GF-D8 (cell line): Measurements from ENCODE around the gene TMEM214.
A peak's percentile ranks its signal among the peaks of the same experiment; 100 is the strongest.

Experiments used
- DNase-seq: peaks from one replicate; lab custom pipeline; 2025; lab: John Stamatoyannopoulos, UW

Gene TMEM214, protein sequence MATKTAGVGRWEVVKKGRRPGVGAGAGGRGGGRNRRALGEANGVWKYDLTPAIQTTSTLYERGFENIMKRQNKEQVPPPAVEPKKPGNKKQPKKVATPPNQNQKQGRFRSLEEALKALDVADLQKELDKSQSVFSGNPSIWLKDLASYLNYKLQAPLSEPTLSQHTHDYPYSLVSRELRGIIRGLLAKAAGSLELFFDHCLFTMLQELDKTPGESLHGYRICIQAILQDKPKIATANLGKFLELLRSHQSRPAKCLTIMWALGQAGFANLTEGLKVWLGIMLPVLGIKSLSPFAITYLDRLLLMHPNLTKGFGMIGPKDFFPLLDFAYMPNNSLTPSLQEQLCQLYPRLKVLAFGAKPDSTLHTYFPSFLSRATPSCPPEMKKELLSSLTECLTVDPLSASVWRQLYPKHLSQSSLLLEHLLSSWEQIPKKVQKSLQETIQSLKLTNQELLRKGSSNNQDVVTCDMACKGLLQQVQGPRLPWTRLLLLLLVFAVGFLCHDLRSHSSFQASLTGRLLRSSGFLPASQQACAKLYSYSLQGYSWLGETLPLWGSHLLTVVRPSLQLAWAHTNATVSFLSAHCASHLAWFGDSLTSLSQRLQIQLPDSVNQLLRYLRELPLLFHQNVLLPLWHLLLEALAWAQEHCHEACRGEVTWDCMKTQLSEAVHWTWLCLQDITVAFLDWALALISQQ

DNA sequence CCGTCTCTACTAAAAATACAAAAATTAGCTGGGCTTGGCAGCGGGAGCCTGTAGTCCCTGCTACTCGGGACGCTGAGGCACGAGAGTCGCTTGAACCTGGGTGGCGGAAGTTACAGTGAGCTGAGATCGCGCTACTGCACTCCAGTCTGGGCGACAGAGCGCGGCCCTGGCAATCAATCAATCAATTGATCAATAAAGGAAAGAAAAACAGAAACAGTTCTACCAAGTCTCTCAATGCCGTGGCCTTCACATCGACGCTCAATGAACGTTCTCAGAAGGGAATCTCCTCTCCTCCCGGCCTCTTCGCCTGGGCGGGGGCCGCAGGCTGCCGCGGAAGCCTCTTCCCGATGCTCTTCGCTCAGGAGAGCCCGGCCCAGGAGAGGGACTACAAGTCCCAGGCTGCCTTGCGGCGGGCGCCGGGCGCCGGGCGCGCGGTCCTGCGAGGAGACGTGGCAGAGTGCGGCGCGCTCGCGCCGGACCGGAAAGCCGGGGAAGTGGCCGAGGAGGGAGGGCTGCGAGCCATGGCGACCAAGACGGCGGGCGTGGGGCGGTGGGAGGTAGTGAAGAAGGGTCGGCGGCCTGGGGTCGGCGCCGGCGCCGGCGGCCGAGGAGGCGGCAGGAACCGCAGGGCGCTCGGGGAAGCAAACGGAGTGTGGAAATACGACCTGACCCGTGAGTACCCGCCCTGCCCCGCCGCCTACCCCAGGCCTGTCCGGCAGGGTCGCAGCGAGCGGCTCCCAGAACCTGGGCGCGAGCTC, at the start of gene TMEM214:
Gene TMEM214, plus strand, starts transcription at position 471 of the 758 bp plus-strand sequence. Its CDS starts 51 bp downstream, at position 522.
- peak; percentile 53 for DNase-seq

DNA sequence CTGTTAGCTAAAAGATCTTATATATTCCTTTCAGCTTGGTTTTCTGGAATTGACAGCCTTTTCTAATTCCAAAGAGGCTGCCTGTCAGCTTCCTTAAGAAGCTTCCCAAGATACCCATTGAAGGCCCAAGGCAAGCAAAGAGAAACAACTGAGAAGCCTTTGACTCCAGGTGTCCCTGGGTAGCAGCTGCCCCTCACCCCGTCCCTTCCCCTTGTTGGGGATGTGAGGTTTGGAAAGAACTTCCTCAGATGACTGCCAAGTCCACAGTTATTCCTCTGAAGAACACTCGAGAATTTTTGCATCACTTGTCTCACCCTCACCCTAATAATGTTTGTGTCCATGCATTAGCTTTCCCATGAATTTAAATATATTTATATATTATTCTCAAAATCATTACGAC, 49.0 kb upstream of the TMEM214 start:
- DNase-seq = no peak

DNA sequence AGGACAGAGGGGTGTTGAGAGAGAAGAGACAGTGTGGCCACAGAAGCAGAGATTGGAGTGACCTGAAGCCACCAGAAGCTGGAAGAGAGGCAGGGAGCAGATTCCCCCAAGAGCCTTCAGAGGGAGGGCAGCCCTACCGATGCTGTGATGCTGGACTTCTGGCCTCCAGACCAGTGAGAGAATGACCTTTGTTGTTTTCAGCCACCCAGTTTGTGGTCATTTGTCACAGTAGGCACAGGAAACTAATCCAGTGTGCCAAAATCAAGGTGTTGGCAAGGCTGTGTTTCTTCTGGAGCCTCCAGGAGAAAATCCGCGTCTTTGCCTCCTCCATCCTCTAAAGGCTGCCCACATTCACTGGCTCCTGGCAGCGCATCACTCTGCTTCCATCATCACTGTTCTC, 47.0 kb upstream of the TMEM214 start:
- DNase-seq = no peak

DNA sequence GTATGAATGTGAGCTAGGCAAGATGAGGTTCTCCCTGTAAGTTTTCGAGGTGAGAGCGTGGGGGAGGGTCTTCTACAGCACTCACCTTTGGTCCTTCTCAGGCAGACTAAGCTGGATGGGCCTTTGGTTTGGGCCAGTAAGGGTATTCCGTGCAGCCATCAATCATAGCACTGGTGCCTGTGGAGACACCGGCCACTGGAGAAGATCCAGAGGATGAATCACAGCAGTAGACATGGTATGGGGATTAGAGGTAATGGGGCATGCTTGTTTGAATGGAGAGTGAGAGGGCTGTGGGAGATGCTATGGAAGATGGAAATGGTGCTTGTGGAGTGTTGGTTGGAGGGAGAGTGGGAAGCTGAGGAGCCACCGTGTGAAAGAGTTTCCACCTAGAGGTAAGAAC, 46.2 kb upstream of the TMEM214 start:
- no peak for DNase-seq

DNA sequence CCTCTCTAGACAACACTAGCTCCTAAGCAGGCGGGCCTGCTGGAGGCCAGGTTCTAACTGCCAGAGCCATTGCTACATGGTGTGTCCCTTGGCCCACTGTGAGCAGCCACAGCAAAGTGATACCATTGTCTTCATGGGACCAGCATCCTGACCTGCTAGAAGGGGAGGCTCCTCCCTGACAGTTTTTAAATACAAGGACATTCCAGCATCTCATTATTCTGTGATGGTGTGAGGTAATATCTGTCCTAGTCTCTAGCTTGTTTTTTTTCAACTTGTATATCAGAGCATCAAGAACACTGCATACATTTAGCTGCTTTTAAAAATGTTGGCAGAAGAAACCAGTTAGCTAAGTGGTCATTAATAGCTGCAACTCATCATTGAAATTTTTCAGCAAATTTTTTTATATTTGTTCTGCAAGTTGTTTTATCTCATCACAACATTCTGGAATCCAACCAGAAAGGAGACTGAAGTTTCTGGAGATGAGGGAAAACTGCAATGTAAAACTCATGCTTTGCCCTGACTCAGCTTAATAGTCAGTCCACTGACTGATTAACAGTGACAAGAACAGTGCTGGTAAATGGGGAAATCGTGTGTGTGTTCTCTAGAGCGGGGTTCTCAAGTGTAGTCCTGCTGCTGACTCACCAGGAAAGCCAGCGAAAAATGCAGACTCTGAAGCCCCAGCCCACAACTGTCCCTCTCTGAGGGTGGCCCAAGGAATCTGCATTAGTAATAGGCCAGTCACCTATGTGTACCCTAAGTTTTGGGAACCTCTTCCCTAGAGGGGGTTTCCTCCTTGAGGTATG, 44.5 kb upstream of the TMEM214 start:
- DNase-seq = no peak

DNA sequence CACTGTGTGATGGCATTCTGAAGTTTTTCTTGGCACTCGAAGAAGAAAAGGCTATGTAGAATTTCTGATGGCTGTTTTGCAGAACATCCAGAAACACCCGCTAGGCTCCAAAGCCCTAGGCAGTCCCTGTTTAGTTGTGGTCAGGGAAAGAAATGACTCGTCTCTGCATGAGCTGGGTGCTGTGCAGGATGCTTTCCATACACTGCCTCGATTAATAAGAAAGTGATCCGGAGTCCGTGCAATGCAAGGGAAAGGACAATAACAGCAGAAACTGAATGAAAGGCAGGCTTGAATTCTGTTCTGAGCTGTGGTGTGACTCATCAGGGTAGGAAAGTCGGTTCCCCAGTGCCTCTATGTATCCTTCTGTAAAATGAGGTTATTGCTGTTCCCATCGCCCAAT, 43.6 kb upstream of the TMEM214 start:
- DNase-seq = no peak

DNA sequence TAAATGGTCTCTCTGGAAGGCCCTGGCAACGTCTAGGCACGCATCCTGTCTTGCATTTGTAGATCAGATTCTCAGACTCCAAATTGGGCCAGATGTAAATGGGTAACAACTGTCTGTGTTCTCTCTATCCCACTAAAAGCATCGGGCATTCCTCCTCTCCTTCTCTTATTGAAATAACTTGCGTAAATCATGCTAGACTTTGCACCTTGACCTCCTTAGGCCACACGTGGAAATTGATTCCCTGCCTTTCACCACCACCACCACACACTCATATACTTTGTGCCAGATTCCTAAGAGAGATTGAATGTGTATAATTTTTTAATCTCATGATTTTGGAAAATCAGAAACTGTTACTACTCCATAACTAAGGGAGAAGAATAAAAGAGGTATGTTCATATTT, 41.0 kb upstream of the TMEM214 start:
- DNase-seq = no peak

DNA sequence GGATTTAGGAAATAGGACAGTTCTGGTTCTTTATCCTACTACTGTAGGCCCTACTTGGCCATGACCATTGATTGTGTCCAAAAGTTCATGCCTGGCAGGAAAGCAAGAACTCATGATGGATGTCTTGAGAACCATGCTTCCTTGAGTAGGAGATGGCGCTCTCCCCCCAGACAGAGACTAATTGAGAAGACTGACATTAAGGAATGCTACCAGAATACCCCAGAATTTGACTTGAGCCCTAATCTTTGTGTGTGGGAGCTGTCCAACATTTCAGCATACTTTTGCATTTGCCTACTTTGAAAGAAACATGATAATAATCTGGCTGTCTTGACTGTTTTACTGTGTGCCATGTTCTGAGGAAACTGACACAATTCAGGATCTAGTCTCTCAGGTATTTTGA, 39.0 kb upstream of the TMEM214 start:
- DNase-seq = no peak

DNA sequence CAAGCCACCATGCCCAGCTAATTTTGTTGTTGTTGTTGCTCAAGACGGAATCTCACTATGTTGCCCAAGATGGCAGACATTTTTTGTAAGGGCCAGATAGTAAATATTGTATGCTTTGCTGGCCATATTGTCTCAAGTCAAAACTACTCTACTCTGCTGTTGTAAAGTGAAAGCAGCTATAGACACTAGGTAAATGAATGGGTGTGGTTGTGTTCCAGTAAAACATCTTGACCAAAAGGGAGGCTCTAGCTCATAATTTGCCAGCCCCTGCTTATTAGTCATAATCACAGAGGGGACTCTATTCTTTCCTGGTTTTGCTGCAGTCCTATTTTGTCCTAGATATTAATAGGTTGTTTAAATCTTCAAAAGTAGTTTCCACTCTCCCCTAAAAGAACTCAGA, 37.8 kb upstream of the TMEM214 start:
- no peak for DNase-seq

DNA sequence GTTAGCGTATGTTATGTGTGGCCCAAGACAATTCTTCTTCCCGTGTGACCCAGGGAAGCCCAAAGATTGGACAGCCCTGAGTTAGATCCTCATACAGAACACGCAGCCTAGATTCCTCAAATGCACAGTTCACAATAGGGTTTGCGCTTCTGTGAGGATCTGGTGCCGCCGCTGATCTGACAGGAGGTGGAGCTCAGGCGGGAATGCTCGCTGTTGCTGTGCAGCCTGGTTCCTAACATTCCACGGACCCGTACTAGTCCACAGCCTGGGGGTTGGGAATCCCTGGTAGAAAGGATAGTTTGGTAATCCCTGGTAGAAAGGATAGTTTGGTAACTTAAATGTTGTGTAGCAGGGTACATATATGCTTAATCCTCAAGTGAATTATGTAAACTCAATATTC, 35.4 kb upstream of the TMEM214 start:
- DNase-seq = no peak

DNA sequence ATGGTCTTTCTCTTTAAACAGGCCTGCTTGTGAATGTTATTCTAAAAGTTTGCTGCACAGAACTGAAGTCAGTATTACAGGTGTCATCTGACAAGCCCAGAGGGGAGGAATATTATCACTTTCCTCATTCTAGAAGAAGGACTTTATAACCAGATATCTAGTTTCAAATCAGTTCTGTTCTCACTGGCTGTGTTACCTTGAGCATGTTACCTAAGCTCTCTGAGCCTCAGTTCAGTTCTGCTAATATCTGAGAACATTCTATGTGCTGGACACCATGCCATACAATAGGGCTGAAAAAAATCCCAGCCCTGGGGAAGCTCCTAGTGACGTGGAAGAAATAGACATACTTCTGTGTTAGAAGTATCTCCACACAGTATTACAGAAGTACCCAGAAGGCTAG, 34.4 kb upstream of the TMEM214 start:
- DNase-seq = no peak

DNA sequence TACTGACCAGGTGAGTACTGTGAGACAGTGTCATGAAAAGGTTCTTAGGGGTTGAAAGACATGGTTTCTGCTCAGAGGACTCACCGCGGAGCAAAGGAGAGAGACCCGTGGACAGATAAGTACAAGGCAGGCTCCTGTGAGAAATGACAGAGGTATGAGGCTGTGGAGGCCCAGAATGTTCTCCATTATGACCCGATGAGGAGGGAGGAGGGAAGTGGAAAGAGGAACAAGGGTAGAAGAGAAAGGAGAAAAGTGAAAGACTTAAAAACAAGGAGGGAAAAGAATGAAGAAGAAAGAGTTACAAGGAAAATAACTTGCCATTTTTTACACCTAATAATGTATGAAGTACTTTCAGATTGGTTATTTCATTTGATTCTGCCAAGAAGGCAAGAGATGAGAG, 32.5 kb upstream of the TMEM214 start:
- DNase-seq = no peak

DNA sequence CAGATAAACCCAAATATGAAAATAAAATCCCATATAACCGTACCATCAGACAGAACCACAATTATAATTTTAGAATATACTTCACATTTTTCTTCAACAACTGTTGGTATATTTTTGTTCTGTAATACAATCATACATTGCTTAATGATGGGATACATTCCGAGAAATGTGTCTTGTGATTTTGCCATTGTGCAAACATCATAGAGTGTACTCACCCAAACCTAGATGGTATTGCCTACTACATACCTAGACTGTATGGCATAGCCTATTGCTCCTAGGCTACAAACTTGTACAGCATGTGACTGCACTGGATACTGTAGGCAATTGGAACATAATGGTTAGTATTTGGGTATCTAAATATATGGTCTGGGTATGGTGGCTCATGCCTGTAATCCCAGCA, 31.8 kb upstream of the TMEM214 start:
- no peak for DNase-seq

DNA sequence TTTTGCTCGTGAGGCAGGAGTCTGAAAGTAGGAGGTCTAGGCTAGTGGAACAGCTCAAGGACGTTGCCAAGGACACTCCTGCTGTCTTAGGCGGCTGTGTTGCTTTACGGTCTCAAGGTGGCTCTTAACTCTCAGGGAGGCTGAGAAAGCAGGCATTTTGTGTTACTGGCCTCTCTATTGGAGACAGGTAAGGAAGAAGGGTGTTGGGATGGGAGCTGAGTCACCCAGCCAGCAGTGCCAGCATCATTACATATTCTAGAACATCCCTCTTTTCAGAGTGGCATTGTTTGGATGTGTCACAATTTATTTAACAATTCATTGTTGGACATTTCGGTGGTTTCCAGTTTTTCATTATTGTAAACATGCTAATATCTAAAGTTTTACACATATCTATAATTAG, 30.8 kb upstream of the TMEM214 start:
- no peak for DNase-seq

DNA sequence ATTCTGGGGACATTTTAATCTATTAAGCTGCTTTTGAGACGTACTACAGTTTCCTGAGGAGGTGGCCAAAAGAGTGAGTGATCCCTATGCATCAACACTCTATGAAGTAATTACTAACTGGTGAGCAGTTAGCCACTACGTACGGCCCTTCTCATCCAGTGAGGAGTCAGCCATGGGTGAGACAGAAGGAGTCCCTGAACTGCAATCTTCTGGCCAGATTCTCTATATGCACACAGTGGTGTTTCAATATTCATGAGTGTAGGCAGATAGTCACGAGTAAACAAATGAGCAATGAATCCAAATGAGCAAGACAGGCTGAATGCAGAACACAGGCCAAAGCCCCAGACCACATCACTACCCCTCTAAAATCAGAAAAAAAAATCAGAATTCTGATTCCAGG, 29.8 kb upstream of the TMEM214 start:
- no peak for DNase-seq

DNA sequence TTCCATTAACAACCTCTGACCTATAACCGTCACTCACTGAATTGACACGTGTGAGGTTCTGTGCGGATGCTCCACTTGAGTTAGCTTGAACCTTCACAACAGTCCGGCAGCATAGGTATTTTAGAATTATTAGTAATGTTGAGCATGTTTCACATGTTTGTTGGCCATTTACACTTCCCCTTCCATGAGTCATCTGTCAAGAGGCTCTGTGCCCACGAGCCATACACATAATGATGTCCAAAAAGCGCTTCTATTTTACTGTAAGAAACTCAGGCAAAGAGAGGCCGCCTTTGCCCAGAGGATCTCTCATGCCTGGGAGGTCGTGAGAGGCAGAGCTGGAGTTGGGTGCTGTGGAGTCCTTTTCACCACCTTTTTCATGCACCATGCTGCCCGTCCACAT, 28.9 kb upstream of the TMEM214 start:
- DNase-seq = no peak

DNA sequence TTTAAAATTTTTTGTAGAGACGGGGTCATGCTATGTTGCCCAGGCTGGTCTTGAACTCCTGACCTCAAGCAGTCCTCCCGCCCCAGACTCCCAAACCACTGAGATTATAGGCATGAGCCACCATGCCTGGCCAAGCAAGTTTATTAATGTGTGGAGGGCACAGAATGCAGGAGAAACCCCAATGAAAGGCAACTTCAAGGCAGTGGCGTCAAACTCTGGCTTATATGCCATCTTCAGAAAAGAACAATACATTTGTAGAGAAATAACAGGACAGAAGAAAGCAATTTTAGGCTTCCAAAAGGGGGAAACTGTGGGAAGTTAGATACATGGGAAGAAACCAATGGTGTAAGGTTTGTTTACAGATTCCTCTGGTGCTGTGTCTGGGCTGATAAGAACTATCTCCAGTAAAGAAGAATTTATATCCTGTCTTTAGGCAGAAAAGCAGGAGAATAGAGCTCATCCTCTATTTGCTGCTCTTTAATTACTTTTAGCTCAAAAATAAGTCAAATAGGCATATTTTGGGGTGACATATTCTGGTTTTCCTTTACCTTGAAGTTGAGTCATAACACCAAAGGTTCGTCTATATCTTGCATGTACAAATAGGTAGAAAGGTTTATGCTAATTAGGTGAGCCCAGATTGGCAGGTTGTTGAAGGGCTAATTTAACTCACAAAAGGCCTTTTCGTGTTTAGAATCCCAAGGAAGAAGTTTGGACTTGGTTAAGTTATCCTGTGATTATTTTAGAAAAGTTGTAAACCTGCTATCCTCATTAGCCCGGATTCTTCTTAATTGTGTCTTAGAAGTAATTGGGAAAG, 26.0 kb upstream of the TMEM214 start:
- no peak for DNase-seq

DNA sequence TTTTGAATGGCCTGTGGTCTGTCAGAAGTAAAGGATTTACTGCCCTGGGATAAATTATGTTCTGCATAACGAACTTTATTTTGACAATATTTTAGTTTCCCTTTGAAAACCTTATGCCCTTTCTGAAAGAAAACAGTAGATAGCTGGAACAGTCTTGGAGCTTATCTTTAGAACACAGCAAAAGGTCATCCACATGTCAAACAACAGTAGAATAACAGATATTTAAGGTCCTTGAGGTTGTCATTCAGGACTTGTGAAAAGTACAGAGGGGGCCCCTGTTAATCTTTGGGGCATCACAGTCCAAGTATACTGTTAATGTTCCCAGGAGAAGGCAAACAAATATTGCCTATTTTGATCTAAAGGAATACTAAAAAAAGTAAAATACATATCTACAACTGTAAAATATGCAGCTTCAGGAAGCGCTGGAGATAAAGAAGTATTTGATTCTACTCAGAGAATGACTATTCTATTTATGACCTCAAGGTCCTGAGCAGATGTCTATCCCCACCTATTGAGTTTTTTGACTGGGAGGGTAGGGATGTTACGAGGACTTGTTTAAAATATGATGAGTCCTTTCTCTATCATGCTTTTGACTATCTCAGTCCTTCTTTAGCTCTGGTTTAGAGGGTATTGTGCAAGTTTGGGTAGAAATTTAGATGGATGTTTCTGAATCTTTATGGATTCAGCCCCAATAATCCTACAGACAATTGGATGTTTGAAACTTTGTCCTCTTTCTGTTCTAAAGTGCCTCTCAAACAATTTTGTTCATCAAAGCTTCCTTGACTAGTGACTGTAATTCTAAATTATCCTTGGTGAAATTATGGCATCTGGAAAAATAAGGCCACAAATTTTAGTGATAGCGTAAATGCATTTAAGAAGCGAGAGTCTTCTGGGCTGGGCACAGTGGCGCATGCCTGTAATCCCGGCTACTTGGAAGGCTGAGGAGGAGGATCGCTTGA, 25.1 kb upstream of the TMEM214 start:
- no peak for DNase-seq

DNA sequence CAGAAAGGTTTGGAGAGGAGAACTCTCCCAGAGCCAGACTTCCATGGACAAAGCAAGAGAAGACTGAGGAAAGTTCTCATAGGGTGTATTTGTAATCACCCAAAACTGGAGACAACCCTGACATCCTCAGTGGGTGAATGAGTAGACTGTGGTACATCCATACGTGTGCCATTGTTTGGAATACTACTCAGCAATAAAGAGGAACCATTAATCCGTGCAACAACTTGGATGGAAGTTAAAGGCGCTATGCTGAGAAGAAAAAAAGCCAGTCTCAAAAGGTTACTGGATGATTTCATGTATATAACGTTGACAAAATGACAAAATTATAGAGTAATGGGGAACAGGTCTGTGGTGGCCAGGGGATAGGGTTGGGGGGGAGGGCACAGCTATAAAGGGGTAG, 24.1 kb upstream of the TMEM214 start:
- DNase-seq = no peak

DNA sequence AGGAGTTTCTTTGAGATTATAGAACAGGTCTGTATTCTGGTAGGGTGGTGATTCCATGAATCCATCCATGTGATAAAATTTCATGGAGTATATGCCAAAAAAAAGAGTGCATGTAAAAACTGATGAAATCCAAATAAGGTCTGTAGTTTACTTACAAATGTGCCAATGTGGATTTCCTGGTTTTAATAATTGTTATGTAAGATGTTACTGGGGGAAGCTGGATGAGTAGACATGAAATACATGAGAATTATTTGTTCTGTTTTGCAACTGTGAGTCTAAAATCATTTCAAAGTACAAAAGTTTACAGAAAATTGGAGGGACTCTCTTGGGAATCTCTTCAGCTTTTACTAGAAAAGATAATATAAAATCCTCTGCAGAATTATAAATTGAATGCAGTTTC, 23.7 kb upstream of the TMEM214 start:
- DNase-seq = no peak
